GM10248 (cell line): Measurements from ENCODE around the gene RAD51B.

Experiments
- CTCF ChIA-PET: fragments of 300-600 bp; sonication (Branson Sonifier 250); formaldehyde crosslinking; extraction: SDS; loops from one replicate; lab custom pipeline; 2021; ENCODE audit warnings: antibody characterized with exemption; lab: Yijun Ruan, JAX
- POLR2A ChIA-PET: fragments of 350-650 bp; sonication (Branson Sonifier 250); formaldehyde crosslinking; extraction: SDS; loops from one replicate; lab custom pipeline; 2020; ENCODE audit warnings: antibody characterized with exemption; lab: Yijun Ruan, JAX
- DNase-seq: peaks from one replicate; pipeline ENCODE4 v3.0.0; 2012; ENCODE audit errors: extremely low spot score
- CTCF ChIP-seq: IDR thresholded peaks from 2 replicates; pipeline ENCODE4 v1.5.1; 2012; ENCODE audit warnings: mild to moderate bottlenecking, low read depth; ENCODE audit errors: extremely low read depth, missing control alignments, control extremely low read depth

RAD51B gene

GRCh38 chr14:68440820-68441219 lies 621.2 kb downstream of the RAD51B start:
- CTCF ChIA-PET: interaction anchor here (1.6 kb wide), 1 partner anchor 36 kb away, joined by 3 read pairs; no protein-coding TSS in a partner anchor
- TF ChIP-seq CTCF: no peak
- POLR2A ChIA-PET: no interaction called here
- DNase-seq: no peak

- CTCF ChIA-PET: interaction anchor here (0.9 to 1.6 kb wide), 2 partner anchors 9 to 37 kb away, joined by 3 read pairs; no protein-coding TSS in a partner anchor
- POLR2A ChIA-PET: no interaction called here
These were observed 622.0 kb downstream of the RAD51B start for GRCh38 chr14:68441542-68441941.

GRCh38 chr14:68442828-68443629 lies 623.5 kb downstream of the RAD51B start:
- TF ChIP-seq CTCF: no peak
- POLR2A ChIA-PET: no interaction called here
- CTCF ChIA-PET: interaction anchor here (2.7 kb wide), 1 partner anchor 10 kb away, joined by 7 read pairs; no protein-coding TSS in a partner anchor
- DNase-seq: no peak

More at GRCh38 chr14:68441542-68441941, 622.0 kb downstream of the RAD51B start:
- no peak for DNase-seq
- TF ChIP-seq CTCF: no peak

GRCh38 chr14:68444449-68445168 lies 625.0 kb downstream of the RAD51B start:
- no peak for DNase-seq
- ChIA-PET CTCF (interaction anchor here (1.0 to 3.1 kb wide), 9 partner anchors 9 to 372 kb away, joined by 3 to 10 read pairs (median 3); no protein-coding TSS in a partner anchor), POLR2A (no interaction called here)
- TF ChIP-seq CTCF: no peak

- ChIA-PET CTCF (interaction anchor here (1.0 to 3.1 kb wide), 4 partner anchors 9 to 37 kb away, joined by 3 to 10 read pairs (median 4); no protein-coding TSS in a partner anchor), POLR2A (no interaction called here)
- DNase-seq: no peak
- no peak for TF ChIP-seq CTCF
These were observed 626.9 kb downstream of the RAD51B start for GRCh38 chr14:68446243-68447040.
